ENCODE results near the gene RPLP2.

DNA sequence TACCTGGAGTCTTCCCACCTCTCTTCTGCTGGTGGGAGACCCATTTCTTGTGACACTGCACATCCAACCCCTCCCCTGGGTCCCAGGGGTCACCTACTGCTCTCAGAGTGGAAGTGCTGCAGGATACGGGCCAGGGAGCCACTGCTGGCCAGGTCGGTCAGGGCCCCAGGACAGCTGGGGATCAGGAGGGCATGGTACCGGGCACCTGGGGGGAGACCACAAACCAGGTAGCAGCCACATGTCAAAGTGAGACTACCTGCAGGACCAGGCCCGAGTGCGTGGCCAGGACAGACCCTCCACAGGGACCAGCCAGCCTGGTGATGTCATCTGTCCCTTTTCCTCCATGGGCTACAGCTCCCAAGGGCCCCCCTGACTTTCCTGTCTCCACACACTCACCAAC is 36.3 kb upstream of the RPLP2 start:
- TF ChIP-seq FOXM1 (IDR thresholded peaks at IDR 0.05; ENCODE audit: low read depth) (no peak), CTCF (IDR thresholded peaks at IDR 0.05) (no peak), EZH2phosphoT487 (IDR thresholded peaks at IDR 0.05; ENCODE audit: borderline replicate concordance, low read depth) (no peak), POLR2AphosphoS5 (IDR thresholded peaks at IDR 0.05; ENCODE audit: low read depth, low read length) (no peak)
